HG03097 (cell line): ENCODE measurements around the gene UNC5B.

Source experiments
- ATAC-seq: cut with Tn5 transposase; IDR thresholded peaks from one replicate; pipeline ENCODE4 v1.9.1; 2021; ENCODE audit not compliant: unreplicated experiment, low FRiP score

Gene UNC5B

DNA sequence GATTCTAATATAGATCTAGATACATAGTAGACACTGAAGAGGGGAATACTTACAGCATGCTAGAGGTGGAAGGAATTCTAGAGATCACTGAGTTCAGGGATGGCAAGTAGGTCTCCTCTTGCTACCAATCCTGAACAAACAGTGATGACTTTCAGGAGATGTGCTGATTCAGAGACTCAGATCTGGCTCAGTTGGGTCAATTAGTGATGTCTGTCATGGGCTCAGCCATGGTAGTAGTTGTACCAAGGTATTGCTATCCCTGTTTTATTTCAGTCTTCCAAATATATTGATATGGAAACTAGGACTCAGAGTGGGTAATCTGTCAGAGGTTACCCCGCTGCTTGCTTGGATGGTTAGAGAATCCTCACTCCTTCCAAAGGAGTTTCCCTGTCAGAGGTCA is 38.5 kb downstream of the UNC5B start:
- ATAC-seq, result no peak

DNA sequence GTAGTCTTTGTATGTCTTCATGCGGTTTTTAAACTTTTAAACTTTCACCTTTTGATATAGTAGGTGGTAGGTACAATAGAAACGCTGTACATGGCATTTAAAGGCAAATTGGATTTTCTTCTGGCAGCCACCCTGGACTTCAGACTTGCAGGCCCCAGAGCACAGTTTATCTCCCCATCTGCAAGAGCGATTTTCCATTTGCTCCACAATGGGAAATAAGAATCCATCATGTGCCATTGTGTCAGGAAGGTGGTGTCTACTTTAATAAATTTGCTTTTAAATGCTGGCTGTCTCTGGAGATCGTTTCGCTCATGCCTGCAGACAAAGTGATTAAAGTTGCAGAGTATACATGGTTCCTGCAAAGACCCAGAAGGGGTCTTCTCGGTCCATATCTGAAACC is 38.9 kb downstream of the UNC5B start:
- ATAC-seq, result no peak

DNA sequence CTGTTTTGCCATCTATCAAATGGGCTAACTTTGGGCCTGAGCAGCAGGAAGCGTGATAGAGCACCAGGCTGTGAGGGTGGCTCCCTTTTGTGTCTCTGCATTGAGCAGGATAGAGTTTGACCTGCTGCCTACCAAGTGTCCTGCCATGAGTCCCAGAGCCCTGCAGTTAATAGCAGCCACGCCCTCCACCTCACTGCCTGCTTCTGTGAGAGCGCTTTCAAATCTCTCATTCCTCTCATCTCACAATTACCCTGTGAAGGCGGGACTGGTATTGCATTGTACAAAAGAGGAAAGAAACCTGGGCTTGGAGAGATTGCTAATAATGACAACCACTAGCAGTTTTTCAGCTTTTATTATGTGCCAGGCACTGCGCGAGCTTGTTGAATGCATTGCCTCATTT is 39.9 kb downstream of the UNC5B start:
- no peak for ATAC-seq

DNA sequence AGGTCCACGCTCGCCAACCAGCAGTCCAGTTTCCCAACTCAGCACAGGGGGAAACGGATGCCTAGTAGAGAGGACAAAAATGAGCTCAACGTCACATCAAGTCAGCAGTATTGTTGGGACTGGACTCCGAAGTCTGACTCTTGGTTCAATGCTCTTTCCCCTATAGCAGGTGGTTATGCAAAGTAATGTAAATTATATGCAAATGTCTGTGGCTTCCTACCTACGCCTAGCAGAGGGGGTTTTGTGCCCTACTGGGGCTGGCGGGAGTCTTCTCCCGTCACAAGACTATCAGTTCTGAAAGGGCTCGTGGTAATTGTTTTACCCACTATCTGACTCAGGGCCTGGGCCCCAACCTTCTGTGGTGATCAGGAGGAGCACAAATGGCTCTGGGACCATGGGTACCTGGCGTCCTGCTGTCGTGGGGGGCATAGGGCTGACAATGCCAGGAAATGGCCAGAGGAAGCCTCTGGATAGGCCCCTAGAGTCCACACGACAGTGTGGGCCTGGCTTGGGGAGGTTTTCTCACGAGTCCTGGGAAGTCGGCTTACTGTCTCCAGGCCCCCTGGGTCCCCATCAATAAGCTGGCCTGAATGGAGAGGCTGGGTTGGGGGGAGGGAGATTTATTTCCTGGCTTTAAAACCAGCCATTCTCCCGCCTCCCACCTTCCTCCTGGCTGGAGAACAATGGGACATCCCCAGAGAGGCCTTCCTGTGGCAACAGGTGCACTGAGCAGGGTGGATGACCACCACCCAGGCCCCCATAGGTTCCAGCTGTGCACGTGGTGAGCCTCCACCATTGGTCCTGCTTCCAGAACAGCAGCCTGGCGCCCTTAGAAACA is 41.8 kb downstream of the UNC5B start:
- ATAC-seq, result no peak

DNA sequence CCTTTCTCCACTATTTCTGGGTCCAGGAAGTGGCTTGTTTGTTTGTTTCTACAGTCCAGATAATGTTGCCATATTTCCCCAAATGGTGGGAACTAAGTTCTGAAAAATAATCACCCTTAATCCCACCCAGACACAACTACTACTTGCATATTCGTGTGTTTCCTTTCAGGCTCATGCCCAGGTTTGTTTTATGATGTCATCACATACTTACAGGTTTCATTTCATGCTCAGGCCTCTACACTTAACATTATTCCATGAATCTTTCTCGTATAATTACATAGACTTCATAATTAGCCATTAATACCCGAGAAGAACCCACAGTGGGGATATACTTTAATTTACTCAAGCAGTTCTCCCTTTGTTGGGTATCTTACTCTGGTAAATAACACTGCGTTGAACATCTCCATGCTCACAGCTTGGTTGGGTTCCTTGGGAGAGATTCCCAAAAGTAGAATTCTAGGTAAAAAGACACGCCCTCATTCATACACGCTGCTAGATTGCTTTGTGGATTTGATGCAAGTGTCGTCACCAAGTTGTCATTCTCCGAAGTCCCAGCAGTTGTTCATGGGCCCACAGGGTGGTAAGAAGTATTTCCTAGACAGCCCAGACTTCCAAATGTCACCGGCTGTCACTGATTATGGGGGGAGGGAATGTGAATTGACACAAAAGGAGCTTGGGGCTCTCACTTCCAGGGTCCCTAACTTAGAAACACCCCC is 42.6 kb downstream of the UNC5B start:
- ATAC-seq, result no peak

DNA sequence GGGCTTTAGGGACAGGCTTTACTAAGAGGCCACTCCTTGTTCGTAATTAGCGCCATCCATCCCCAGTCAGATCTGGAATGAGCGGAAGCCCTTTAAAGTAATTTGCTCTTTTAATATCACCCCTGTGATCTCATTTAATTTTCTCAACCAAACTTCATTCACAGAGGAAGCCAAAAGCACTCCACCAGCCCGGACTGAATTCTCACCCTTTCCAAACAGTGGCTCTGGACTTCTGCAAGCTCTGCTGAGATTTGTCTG is 43.1 kb downstream of the UNC5B start:
- ATAC-seq, result no peak

DNA sequence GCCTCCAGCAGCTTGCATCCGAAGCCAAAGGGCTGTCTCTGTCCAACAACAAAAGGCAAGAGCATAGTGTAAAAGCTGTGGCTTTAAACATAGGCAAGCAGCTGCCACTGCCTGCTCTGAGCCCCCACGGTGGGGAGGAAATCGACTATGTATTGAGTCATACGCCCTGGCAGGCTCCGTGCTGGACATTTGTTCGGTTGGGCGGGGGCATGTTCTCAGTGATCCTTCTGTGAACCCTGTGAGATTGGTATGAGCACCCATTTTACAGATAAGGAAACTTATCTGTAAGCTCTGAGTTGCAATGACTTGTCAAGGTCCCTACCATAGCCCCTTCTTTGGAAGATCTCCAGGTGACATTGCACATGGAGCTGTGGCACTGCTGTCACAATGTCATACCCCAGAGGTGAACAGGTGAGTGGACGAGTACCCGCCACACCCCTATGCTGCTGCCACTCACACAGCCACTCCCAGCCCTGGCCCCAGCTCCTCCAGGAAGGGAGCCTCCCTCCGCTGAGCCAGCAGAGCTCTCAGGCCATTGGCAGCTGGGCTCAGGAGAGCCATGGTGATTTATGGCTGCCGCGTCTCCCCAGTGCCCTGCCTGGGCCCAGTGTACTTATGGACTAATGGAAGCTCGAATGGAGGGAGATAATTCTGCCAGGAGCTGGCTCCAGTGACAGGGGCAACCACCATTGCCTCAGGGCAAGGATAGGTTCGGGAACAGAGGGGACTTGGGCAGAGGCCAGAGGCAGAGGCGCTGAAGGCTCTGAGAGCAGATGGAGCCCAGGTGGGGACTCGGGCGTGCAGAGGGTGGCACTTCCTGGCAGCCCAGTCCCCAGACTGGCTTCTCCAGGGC is 43.7 kb downstream of the UNC5B start:
- no peak for ATAC-seq

DNA sequence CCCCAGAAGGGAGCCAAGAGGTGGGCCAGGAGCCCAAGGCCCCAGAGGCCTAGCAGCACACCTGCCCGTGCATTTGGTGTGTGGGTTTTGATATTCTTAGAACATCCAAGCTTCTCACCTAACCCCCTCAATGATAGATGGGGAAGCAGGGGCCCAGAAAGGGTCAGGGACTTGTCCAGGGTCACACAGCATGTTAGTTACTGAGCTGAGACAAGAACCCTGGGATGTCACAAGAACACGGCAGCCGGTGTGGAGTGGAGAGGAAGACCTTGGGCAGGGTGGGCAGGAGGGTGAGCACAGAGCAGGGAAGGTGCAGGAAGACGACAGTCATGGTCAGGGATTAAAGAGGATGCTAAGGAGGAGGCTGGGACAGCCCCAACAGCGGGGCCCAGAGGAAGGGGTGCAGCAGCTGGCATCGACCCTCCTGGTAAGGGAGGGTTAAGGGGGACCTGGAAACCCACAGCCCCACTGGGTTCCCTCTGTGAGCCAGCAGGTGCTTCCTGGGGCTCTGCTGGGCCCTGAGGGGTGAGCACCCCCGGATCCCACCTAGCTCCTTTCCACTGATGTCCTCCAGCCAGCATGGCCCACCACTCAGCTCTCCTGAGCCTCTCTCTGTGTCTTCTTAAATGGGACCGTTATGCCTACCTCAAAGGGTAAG is 44.4 kb downstream of the UNC5B start:
- ATAC-seq, result no peak

DNA sequence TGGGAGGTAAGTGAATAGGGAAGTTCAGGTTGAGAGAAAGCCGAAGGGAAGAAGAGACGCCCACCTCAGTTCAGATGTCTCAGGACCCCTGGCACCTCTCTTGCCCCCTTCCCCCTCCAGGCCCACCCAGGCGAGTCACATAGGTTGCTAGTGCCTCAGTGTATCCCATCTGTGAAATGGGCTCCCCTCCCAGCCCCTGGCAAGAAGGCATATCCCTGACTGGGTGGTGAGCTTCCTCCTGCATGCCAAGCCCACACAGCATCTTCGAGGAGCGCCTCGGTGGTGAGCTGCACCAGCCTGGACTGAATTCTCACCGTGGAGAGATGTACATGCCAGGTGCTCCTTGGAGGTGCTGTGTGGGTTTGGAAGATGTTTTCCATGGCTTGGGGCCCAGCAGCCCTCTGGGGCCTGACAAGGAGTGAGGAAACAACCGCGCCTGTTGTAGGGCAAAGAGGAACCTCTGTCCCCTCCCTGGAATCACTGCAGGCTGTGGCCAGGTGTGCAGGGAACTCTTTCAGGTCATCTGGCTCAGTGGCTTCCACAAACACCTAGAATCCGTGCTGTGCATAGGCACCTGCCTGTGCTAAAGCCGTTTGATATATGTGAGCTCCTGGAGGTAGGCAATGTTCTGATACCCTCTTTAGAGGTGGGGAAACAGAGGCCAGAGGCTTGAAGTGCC is 45.1 kb downstream of the UNC5B start:
- no peak for ATAC-seq

DNA sequence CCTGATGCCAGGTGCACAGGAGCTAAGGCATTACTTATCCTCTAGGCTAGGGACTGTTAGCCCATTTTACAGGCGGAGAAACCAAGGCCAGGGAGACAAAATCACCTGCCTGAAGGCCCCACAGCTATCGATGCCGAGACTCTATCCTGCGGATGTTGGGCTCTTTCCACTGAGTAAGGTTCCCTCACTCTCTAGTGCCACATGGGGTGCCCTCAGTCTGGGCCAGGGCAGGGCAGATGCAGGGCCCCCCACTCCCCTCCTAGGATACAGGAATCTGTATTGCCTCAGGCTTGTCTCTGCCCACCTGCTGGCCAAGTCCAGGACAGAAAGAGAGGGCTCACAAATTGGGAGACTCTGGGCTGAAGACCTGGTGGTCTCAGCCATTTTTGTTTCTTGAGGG is 45.7 kb downstream of the UNC5B start:
- no peak for ATAC-seq

DNA sequence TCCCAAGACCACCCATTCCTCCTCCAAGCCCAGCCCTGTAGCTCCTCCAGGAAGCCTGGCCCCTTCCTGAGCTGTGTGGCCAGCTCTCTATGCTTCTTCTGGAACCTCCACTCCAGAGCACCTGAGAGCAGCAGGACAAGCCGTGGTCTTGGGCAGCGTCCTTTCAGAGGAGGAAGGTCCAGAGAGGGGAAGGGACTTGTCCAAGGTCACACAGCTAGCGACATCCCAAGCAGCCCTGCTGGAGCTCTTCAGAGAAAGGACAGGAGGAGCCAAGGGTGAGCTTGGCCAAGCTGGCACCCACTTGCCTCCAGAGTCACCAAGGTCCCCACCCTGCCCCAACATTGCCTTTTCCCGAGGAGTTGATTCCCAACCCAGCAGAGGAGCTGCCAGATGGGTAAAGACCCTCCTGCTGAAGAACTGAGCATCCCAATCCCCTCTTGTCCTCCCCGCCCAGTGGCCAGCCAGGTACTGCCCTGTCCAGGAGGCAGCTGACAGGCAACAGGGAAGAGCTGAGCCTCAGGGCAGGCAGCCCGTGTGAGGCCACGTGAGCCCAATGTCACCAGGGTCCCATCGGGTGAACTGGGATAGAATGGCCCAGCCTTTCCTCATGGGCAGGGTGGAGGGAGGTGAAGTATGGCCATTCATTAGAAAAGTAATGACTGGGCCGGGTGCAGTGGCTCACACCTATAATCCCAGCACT is 46.2 kb downstream of the UNC5B start:
- no peak for ATAC-seq

DNA sequence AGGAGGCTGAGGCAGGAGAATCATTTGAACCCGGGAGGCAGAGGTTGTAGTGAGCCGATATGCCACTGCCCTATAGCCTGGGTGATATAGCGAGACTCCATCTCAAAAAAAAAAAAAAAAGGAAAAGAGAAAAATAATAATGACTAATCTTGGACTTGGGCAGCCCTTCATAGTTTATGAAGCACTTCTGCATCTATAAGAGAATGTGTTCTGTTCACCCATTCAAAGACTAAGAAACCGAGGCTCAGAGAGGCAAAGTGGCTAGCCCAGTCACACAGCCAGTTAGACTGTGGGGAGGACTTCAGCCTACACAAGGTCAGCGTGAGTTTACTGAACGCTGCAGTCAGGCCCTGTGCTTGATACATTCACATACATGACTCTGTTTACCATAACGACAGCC is 46.9 kb downstream of the UNC5B start:
- ATAC-seq, result no peak

DNA sequence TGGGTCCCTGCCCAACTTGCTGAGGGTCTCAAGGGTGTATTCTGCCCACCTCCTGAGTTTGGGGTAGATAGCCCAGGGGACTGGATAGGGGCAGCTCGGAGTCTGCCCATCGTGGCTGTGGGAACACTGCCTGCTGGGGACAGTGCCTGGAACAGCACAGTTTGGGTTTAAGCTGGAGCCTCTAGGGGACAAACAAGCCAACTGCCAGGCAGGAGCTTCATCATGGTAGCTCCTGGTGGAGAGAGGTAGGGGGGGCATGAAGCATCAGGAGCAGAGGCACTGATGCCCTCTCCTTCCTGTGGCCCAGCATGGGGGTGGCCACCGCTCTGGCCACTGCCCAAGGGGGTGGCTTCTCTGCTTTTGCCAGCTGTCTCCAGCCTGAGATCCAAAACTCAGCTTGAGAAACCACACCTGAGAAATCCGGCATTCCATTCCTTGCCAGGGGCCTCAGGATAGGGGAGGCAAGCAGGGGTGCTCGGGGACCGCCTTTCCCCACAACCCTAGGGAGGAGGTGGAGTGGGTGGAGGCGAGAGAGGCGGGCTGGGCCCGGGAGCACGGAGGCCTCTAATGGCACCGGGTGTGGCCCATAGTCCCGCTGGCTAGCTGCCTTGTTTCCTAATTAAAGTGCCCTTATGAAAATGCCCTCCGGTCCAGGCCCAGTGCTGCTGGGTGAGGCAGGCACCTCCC is 47.6 kb downstream of the UNC5B start:
- no peak for ATAC-seq

DNA sequence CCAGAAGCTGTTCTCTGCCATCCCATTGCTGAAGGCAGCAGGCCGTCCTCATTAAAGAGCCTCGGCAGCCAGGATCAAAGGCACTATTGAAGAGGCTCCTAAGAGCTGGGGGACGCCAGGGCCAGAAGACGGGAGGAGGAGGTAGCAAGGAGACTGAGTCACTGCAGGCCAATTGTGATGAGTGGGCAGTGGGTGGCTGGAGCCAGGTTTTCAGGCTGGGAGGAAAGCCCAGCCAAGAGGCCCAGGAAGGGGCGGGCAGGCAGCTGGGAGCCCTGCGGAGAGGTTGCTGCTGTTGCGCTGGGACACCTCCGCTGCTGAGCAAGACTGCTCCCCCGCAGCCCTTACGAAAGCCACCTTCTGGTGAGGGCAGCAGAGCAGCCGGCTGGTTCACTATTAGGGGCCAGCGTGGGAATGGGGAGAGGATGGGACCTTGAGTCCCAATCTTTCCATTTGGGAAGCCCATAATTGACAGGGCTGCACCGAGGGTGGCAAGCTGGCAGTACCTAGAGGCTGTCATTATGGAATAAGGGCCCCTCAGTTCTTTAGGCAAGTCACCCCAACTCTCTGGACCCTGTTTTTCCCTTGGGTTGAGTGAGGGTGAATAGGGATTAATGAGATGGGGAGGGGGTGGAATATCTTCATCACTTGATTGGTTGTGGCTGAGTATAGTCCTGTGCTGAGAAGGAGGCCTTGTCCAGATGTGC is 48.4 kb downstream of the UNC5B start:
- ATAC-seq, result no peak

DNA sequence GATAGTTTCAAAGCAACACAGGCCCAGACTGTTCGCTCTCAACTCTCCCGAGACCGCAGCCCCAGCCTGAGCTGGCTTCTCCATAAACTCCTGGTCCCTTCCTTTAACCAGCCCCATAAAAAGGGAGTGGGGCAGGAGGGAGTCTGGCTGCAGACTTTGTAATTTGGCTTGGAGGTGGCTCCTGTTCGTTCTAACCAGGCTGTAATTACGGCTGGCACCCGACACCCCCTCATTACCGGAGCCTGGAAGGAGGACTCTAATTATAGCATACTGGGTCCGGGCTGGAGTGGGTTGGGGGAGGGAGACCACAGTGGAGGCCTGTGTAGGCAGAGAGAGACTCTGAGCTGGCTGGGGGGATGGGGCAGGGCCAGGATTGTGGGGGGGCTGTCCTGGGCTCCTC is 49.7 kb downstream of the UNC5B start:
- ATAC-seq, result no peak

DNA sequence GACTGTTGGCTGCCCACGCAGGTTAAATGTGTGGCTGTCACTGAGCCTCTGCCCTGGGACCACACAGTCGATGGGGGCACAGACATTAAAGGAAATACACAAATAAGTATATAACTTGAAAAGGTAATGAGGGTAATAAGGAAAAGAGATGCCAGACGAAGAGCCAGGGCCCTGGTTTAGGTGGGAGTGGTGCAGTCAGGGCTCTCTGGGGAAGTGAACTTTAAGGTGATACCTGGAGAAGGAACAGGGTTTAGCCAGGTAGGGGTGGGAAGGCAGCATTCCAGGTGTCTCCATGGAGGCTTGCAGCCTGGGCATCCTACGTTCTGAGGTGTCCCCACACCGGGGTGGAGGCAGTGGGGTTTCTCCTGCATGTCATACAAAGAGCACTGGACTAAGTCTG is 50.4 kb downstream of the UNC5B start:
- ATAC-seq, result no peak

DNA sequence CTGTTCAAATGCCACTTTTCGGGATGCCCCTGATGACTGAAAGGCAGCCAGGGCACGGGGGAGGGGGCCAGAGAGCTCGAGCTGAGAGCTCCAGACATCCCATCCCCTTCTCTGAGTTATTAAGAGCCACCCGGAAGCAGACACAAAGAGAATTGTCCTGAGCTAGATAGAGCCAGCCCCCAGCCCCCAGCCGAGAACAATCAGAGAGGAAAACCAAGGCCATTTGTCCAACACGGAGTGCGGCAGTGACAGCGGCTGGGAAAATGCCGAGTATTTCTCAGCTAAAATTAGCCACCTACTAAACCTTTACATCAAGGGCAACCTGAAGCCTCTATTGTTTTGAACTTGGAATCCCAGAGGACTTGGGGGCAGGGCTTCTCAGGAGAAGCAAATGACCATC is 51.0 kb downstream of the UNC5B start:
- ATAC-seq, result no peak

DNA sequence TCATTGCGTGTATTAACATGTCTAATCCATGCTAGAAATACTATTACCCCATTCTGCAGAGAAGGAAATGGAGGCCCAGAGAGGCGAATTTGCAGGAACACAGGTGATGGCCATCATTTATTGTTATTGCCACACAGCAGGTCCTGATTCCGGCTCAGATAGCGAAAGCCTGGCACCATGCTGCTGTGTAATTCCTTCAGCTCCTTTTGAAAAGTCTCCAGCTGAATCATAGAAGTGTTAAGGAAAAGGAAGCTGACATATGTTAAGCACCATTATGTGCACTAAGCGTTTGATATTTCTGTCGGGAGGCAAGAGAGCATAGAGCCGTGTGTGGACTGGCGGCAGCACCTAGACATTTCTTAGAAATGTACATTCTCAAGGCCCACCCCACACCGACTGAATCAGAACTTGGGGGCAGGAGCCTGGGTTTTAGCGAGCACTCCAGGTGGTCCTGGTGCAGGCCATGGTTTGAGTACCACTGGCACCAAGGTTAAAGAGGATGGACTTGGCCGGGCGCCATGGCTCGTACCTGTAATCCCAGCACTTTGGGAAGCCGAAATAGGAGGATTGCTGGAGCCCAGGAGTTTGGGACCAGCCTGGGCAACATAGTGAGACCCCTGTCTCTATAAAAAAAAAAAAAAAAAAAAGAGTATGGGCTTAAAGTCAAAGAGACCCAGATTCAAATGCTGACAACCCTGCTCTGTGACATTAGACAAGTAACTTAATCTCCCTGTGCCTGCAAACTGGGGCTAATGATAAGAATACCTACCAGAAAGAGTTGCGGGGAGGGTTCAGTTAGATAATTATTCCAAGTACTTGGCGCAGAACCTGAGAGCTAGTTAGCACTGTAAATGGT is 52.2 kb downstream of the UNC5B start:
- ATAC-seq, result no peak
